GM12875 (cell line): ENCODE results near the gene UGT2A3.

Source experiments
- H3K4me3 ChIP-seq: one replicate; pipeline ENCODE4 v1.5.1; 2011; ENCODE audit warnings: low read depth, low read length, control low read depth
- CTCF ChIP-seq: IDR thresholded peaks from 2 replicates; pipeline ENCODE4 v1.5.1; 2011; ENCODE audit warnings: low read depth, mild to moderate bottlenecking, control low read depth, inconsistent platforms, low read length, moderate library complexity, borderline replicate concordance; ENCODE audit not compliant: insufficient read depth

Gene UGT2A3

GRCh38 chr4:68909385-68909784, 42.2 kb downstream of the UGT2A3 start:
- no peak overlapping the region for H3K4me3 ChIP-seq
- no peak for TF ChIP-seq CTCF

- TF ChIP-seq CTCF, result no peak
- no peak overlapping the region for H3K4me3 ChIP-seq
Measured at GRCh38 chr4:68907788-68908700, 43.6 kb downstream of the UGT2A3 start.

- H3K4me3 ChIP-seq, result no peak overlapping the region
- no peak for TF ChIP-seq CTCF
Measured at GRCh38 chr4:68907245-68907644, 44.4 kb downstream of the UGT2A3 start.

GRCh38 chr4:68906780-68907137, 44.8 kb downstream of the UGT2A3 start:
- TF ChIP-seq CTCF, result no peak
- H3K4me3 ChIP-seq, result no peak overlapping the region

GRCh38 chr4:68905939-68906779, 45.4 kb downstream of the UGT2A3 start:
- TF ChIP-seq CTCF, result no peak
- H3K4me3 ChIP-seq, result no peak overlapping the region

GRCh38 chr4:68905598-68905938, 46.0 kb downstream of the UGT2A3 start:
- H3K4me3 ChIP-seq, result no peak overlapping the region
- TF ChIP-seq CTCF, result no peak
